Mucosa of descending colon (tissue), 3 donors: ENCODE data around the gene BEX5. TPM values are rescaled to one million over a fixed set of nuclear protein-coding genes. Genes with fewer than 3 reads are reported as not detected.
"Not testable (repeated sequence)": the region's sequence is repeated elsewhere in the genome, so short reads cannot be mapped to it uniquely, and the experiment has no call there.

ENCODE experiments used
- ATAC-seq: fragments of 200-7000 bp; cut with Tn5 transposase; one replicate; pipeline ENCODE4 v1.9.1; 2020; ENCODE audit warnings: mild to moderate bottlenecking, moderate library complexity
- DNase-seq, 3 donors: peaks; one replicate each; pipeline ENCODE4 v3.0.0-alpha.2; 2020
- H3K36me3 ChIP-seq: fragments of 200-600 bp; one replicate; pipeline ENCODE4 v1.8.0; 2021; ENCODE audit warnings: low read depth, mild to moderate bottlenecking
- H3K4me1 ChIP-seq: fragments of 200-600 bp; one replicate; pipeline ENCODE4 v1.8.0; 2021; ENCODE audit warnings: low read depth, mild to moderate bottlenecking
- H3K4me3 ChIP-seq: fragments of 200-600 bp; one replicate; pipeline ENCODE4 v1.8.0; 2021; ENCODE audit warnings: mild to moderate bottlenecking
- H3K9me3 ChIP-seq: fragments of 200-600 bp; one replicate; pipeline ENCODE4 v1.8.0; 2021; ENCODE audit warnings: mild to moderate bottlenecking
- intact Hi-C, 2 donors: fragments of 100-400 bp; cut with DNase I in 1 of 2; cut with micrococcal nuclease in 1 of 2; formaldehyde crosslinking; loops; one replicate each; pipeline versions ENCODE4 v1.11.0 to v1.11.1; 2022; cut with DNase I, micrococcal nuclease
- long read RNA-seq, 2 donors: library from polyadenylated mRNA; unstranded; transcript quantifications; one replicate each; pipeline ENCODE4 v2.0.0, GENCODE V29; 2019 to 2021
- total RNA-seq, 3 donors: library from RNA; stranded (reverse); fragmentation: NEBNext Ultra II Directional in 2 of 3; extraction: Animal tissue kit (Norgen Biotek cat#: 25700) in 2 of 3; gene quantifications; one replicate each; pipeline versions ENCODE4 v1.2.1 to v1.2.4, GENCODE V29; 2021 to 2023
- TF ChIP-seq, protein P1 (sequence below): fragments of 200-600 bp; IDR thresholded peaks from one replicate; pipeline ENCODE4 v1.8.0; 2022; ENCODE audit warnings: antibody characterized with exemption, mild to moderate bottlenecking
- donor health status: DM: no; HTN: no; CAD: no; lungs with moderate emphysema.
- donor health status: DM: no; HTN: no; CAD: no.
- donor health status: DM: no; HTN: yes; CAD: no.

BEX5 gene
- 1 to 10 TPM in 2 of 3 donors, under 1 TPM in 1; 0.96 to 2.9 (median 2.1) TPM for total RNA-seq
- long read RNA-seq, donor 1 = 0 reads
- long read RNA-seq, donor 2, partial matches to known transcripts = 0 of 2 reads
- long read RNA-seq, donor 2, other reads (novel, unspliced or antisense) = 0 of 2 reads

DNA sequence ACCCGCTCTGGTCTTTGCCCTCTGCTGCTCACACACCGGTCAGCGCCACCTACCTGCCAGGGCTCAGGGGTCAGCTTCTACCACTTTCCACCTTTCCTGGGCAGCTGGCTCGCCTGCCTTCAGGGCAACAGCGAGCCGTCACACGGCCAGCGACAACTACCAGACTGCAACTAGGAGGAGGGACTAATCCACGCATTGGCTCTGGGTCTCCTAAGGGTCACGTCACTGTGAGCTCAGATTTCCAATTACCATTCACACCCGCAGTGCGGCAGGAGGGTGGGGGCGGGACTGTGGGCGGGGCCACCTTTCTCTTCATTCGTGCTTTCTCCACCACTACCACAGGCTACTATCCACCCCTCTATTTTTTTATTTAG, at the start of gene BEX5:
Gene BEX5 (minus strand): TSS at position 172 of the 374 bp plus-strand sequence. CDS start 1,712 bp downstream, outside the sequence.
- intact Hi-C loops = no loop called here
- TF ChIP-seq, protein P1, sequence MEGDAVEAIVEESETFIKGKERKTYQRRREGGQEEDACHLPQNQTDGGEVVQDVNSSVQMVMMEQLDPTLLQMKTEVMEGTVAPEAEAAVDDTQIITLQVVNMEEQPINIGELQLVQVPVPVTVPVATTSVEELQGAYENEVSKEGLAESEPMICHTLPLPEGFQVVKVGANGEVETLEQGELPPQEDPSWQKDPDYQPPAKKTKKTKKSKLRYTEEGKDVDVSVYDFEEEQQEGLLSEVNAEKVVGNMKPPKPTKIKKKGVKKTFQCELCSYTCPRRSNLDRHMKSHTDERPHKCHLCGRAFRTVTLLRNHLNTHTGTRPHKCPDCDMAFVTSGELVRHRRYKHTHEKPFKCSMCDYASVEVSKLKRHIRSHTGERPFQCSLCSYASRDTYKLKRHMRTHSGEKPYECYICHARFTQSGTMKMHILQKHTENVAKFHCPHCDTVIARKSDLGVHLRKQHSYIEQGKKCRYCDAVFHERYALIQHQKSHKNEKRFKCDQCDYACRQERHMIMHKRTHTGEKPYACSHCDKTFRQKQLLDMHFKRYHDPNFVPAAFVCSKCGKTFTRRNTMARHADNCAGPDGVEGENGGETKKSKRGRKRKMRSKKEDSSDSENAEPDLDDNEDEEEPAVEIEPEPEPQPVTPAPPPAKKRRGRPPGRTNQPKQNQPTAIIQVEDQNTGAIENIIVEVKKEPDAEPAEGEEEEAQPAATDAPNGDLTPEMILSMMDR = no peak
- ATAC-seq (peak; percentile 98), DNase-seq (peak; percentile 61 to 73 (median 64))
- H3K4me1 ChIP-seq = peaks cover 2% of the 10 kb centered on the region
- no peak within 1 kb of the TSS for H3K4me3 ChIP-seq
- H3K36me3 ChIP-seq = no peaks in the 10 kb centered on the region
- no peaks in the 10 kb centered on the region for H3K9me3 ChIP-seq

- H3K9me3 ChIP-seq = no peaks in the 10 kb centered on the region
- TF ChIP-seq, protein P1 = no peak
- no peaks in the 10 kb centered on the region for H3K36me3 ChIP-seq
- ATAC-seq = no peak
- DNase-seq = no peak
- intact Hi-C loops = no loop called here
- no peaks in the 10 kb centered on the region for H3K4me1 ChIP-seq
- H3K4me3 ChIP-seq = no peak overlapping the region
These were observed 30.4 kb upstream of the BEX5 start for GRCh38 chrX:102185967-102186720.

DNA sequence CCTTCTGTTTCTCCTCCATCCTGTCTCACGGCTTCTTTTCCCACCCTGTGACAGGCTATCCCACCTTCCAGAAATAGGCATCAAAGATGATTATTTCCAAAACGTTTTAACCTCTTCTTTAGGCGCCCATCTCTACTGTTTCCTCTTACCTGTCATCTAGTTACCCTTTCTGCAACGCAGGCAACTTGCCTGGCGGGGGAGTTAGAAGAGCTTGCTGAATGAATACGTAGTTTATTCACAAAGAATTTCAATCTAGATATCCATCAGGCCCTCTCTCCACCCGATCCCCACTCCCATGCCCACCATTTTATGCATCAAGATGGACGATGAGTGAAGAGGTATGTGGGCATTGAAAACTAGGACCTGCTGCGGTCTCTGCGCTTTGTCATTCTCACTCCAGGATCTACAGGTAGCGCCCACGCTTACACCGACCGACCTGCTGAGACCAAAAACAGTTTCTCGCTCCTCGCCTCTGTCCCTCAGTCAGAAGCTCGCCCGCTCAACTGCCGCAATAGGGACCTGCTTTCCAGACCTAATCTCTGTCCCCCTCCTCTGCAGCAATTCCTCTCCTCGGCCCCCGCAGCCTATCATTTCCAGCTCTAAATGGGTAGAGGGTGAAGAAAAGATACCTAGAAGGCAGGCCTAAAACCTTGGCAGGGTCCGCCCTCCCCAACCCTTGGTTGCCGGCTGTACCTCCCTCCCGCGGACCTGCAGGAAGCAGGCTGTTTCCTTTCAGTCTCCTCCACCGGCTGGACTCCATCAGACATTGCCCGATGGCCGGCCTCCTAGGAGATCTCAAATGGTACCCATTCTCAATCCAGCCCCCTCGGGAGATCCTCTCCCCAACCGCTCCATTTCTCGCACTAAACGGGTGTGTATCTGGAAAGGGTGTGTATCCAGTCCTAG, 624 bp downstream of the BEX5 start:
- no peak overlapping the region for H3K4me3 ChIP-seq
- peaks cover 2% of the 10 kb centered on the region for H3K4me1 ChIP-seq
- H3K9me3 ChIP-seq = no peaks in the 10 kb centered on the region
- ATAC-seq = peak; percentile 57
- no peaks in the 10 kb centered on the region for H3K36me3 ChIP-seq
- DNase-seq = peak in 2 of 3 donors; percentile 12 to 48
- TF ChIP-seq, protein P1 = no peak
- intact Hi-C loops = no loop called here

- TF ChIP-seq, protein P1 = no peak
- no peaks in the 10 kb centered on the region for H3K9me3 ChIP-seq
- no peak overlapping the region for H3K4me3 ChIP-seq
- ATAC-seq (no peak), DNase-seq (peak in 2 of 3 donors; percentile 9 to 11)
- no peaks in the 10 kb centered on the region for H3K36me3 ChIP-seq
- H3K4me1 ChIP-seq = peaks cover 2% of the 10 kb centered on the region
- intact Hi-C loops = no loop called here
These were observed 1.4 kb downstream of the BEX5 start for GRCh38 chrX:102154218-102154860.

GRCh38 chrX:102142274-102142673, 13.5 kb downstream of the BEX5 start, which contains the start of gene TCEAL6:
TSS of gene TCEAL6 (minus strand) at chrX:102142481.
- H3K9me3 ChIP-seq, intact Hi-C loops, H3K4me1 ChIP-seq, H3K4me3 ChIP-seq, DNase-seq, H3K36me3 ChIP-seq, ATAC-seq: not testable (repeated sequence)

- DNase-seq, ATAC-seq, H3K4me1 ChIP-seq, H3K36me3 ChIP-seq, H3K9me3 ChIP-seq, H3K4me3 ChIP-seq, intact Hi-C loops: not testable (repeated sequence)
These were observed 14.1 kb downstream of the BEX5 start for GRCh38 chrX:102141631-102142030.

GRCh38 chrX:102140876-102141275, 14.9 kb downstream of the BEX5 start:
- not testable (repeated sequence) for H3K4me1 ChIP-seq

More at GRCh38 chrX:102140876-102141275, 14.9 kb downstream of the BEX5 start:
- DNase-seq, H3K36me3 ChIP-seq, H3K4me3 ChIP-seq, ATAC-seq, intact Hi-C loops, H3K9me3 ChIP-seq: not testable (repeated sequence)
